Esophagus (tissue), 2 donors: ENCODE results near the gene TRMT61A. TPM values are rescaled to one million over a fixed set of nuclear protein-coding genes. Genes with fewer than 3 reads are reported as not detected.

Experiments used
- H3K27ac ChIP-seq, 2 donors: one replicate each; pipeline ENCODE4 v1.5.1; 2013; ENCODE audit warnings: low read depth in 2 of 2, mild to moderate bottlenecking in 2 of 2, inconsistent platforms in 1 of 2, low read length in 1 of 2, moderate library complexity in 1 of 2
- H3K27me3 ChIP-seq, 2 donors: one replicate each; pipeline ENCODE4 v1.6.1; 2013; ENCODE audit warnings: low read length in 2 of 2, control low read depth in 1 of 2, mild to moderate bottlenecking in 1 of 2; ENCODE audit not compliant: insufficient read depth in 2 of 2, control insufficient read depth in 1 of 2
- H3K36me3 ChIP-seq, 2 donors: one replicate each; pipeline ENCODE4 v1.6.1; 2013; ENCODE audit warnings: low read length in 1 of 2; ENCODE audit not compliant: control insufficient read depth in 2 of 2, insufficient read depth in 2 of 2
- H3K4me1 ChIP-seq, 2 donors: one replicate each; pipeline ENCODE4 v1.6.1; 2013; ENCODE audit warnings: low read length in 1 of 2; ENCODE audit not compliant: control insufficient read depth in 2 of 2, insufficient read depth in 2 of 2
- H3K4me3 ChIP-seq, 2 donors: one replicate each; pipeline ENCODE4 v1.5.1; 2013; ENCODE audit warnings: low read length in 2 of 2, mild to moderate bottlenecking in 2 of 2, low read depth in 1 of 2, moderate library complexity in 1 of 2
- H3K9me3 ChIP-seq, 2 donors: one replicate each; pipeline ENCODE4 v1.6.1; 2013; ENCODE audit warnings: mild to moderate bottlenecking in 2 of 2, low read depth in 1 of 2, low read length in 1 of 2, moderate library complexity in 1 of 2; ENCODE audit not compliant: control insufficient read depth in 2 of 2, insufficient read depth in 1 of 2
- WGBS, 2 donors: extraction: QIAGEN DNeasy Blood & Tissue Kit; methylation state at CpG; one replicate each; pipeline ENCODE4 v1.1.7; 2013; 5-methylcytosine and 5-hydroxymethylcytosine counted together
- polyA plus RNA-seq, 2 donors: library from polyadenylated mRNA; stranded (reverse); fragments of 200-250 nt; gene quantifications; one replicate each; pipeline ENCODE4 v1.2.3, GENCODE V29; 2013
- donor health status: healthy with polysubstance abuse.
- donor health status: Bipolar disorder and iron deficiency.

The TRMT61A gene
- polyA plus RNA-seq, 2 donors: 11.0 to 11.5 TPM

- H3K4me3 ChIP-seq: no peak overlapping the region
- H3K36me3 ChIP-seq: peaks cover 0 to 3% of the 10 kb centered on the region in 2 donors
- peak overlapping the region; percentile 78 to 84 for H3K27ac ChIP-seq
- no peaks in the 10 kb centered on the region for H3K9me3 ChIP-seq
- peaks cover 7 to 37% of the 10 kb centered on the region in 2 donors for H3K4me1 ChIP-seq
- WGBS, 2 donors: 39 to 59% methylated on average over 18 of the region's 18 CpGs
- no peaks in the 10 kb centered on the region for H3K27me3 ChIP-seq
Measured at GRCh38 chr14:103552011-103552845, 23.2 kb downstream of the TRMT61A start.

GRCh38 chr14:103552846-103553210 is 23.8 kb downstream of the TRMT61A start:
- H3K4me3 ChIP-seq: no peak overlapping the region
- WGBS, 2 donors: 87% methylated on average over 11 of the region's 11 CpGs
- peak overlapping the region; percentile 73 to 78 for H3K27ac ChIP-seq
- H3K36me3 ChIP-seq: peaks cover 0 to 3% of the 10 kb centered on the region in 2 donors
- peaks cover 7 to 37% of the 10 kb centered on the region in 2 donors for H3K4me1 ChIP-seq
- no peaks in the 10 kb centered on the region for H3K9me3 ChIP-seq
- H3K27me3 ChIP-seq: no peaks in the 10 kb centered on the region

GRCh38 chr14:103555559-103556337 is 26.8 kb downstream of the TRMT61A start:
- H3K4me1 ChIP-seq: peaks cover 0 to 22% of the 10 kb centered on the region in 2 donors
- H3K36me3 ChIP-seq: peaks cover 0 to 6% of the 10 kb centered on the region in 2 donors
- H3K27me3 ChIP-seq: no peaks in the 10 kb centered on the region
- H3K9me3 ChIP-seq: no peaks in the 10 kb centered on the region
- WGBS, 2 donors: 81 to 88% methylated on average over 15 of the region's 15 CpGs
- H3K27ac ChIP-seq: peak overlapping the region in 1 of 2 donors; percentile 5
- H3K4me3 ChIP-seq: no peak overlapping the region

DNA sequence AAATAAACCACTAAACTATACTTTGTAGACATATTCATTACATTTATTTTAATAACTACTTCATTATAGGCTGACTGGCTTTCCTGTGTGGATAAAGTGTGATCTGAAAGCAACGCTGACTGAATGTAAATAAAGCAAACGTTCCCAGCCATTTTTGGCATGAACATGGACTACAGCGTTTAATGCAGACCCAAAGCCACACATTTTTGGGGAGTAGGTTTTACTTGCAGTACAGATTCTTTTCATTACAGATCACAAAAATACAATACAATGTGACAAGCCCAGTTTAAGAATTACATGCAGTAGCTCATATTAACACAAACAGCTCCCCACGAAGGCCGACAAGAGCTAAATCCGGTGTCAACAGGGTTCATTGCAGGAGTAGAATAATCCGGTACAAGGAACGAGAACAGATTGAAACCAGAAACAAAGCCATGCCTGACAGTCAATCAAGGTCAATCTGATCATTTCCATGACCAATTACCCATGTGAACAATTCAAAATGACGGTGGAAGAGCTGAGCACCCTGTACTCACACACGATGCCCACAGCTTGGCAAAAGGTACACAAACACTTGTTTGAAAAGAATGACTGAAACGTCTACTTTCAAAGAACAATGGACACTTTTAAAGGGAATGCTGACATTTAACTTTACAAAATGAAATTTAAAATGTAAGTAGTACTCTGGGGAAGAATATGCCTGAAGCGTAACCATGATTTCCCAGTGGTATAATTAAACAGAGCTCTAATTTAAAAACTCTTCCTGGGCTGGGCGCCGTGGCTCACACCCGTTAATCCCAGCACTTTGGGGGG is 28.2 kb downstream of the TRMT61A start:
- no peak overlapping the region for H3K4me3 ChIP-seq
- H3K27ac ChIP-seq: no peak overlapping the region
- H3K9me3 ChIP-seq: no peaks in the 10 kb centered on the region
- H3K36me3 ChIP-seq: peaks cover 0 to 3% of the 10 kb centered on the region in 2 donors
- WGBS, 2 donors: 47 to 49% methylated on average over 15 of the region's 15 CpGs
- peaks cover 0 to 8% of the 10 kb centered on the region in 2 donors for H3K4me1 ChIP-seq
- H3K27me3 ChIP-seq: no peaks in the 10 kb centered on the region

DNA sequence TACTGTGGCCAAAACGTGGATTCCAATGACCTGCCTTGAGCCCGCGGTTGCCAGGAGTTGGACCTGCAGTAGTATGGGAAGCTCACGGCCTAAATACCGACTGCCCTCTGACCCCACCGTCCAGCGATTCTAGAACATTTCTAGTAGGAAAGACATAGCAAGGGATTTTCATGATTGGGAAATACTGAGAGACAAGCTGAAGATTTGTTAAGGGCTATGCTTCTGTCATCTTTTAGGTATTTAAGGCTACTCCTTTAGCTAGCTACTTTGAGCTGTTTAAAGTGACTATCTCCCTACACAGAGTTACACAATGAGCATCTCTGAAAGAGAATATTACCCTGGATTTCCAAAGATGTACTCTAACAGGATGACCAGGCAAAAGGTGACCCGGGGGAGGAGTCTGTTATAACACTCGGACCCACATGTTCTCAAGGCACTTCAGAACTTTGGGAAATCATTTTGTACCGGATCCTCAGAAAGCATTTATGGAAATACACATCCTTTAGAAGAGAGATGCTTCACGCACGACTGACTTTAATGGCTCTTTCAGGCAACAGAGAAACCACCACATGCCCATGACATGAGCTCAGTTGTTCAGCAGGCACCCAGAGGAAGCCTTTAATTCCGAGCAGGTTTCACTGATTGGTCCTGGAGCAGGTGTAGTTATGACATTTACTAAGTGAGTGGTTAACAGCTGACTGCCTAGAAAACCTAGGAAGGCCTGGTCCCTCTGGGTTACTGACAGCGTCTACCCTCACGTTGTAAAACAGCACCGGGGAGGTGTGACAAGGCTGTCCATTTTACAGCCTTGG is 29.3 kb downstream of the TRMT61A start:
- H3K27me3 ChIP-seq: no peaks in the 10 kb centered on the region
- 82 to 86% methylated on average over 16 of the region's 16 CpGs for WGBS, 2 donors
- H3K27ac ChIP-seq: peak overlapping the region in 1 of 2 donors; percentile 39
- peaks cover 0 to 2% of the 10 kb centered on the region in 2 donors for H3K4me1 ChIP-seq
- no peaks in the 10 kb centered on the region for H3K9me3 ChIP-seq
- H3K4me3 ChIP-seq: no peak overlapping the region
- peaks cover 0 to 3% of the 10 kb centered on the region in 2 donors for H3K36me3 ChIP-seq

DNA sequence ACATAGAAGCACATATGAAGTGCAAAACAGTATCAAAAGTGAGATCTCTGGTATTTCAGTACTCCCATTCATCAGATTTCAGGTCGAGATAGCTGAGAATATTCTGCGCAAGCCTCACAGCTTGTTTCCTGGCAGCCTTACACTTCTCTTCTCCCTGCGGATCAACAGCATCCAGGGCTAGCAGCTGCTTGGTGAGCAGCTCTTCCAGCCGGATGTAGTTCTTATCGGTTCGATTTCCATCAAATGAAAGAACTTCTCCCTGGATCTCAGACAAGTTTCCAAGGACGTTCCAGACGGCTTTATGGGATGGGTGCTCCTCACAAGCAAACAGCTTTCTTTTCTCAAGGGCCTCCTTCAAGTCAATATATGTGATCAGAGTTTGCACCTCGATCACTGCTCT is 30.8 kb downstream of the TRMT61A start:
- 77 to 80% methylated on average over 9 of the region's 9 CpGs for WGBS, 2 donors

DNA sequence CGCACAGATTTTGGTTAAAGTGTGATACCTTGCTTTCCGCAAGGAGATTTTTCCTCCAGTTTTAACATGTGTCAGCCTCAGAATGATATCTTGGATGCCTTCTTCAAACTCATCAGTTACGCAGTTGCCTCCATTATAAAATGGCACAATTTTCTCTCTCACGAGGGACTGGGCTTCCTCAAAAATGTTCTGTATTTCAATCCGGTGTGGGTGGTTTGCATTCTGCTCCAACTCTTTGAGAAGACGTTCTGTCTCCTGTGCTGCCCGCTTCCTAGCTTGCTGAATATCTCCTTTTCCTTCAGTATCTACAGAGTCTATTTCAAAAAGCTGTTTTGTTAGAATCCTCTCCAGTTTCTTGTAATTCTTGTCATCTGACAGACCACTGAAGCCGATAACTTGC is 31.7 kb downstream of the TRMT61A start:
- peaks cover 0 to 2% of the 10 kb centered on the region in 2 donors for H3K4me1 ChIP-seq
- H3K27me3 ChIP-seq: no peaks in the 10 kb centered on the region
- H3K27ac ChIP-seq: no peak overlapping the region
- H3K9me3 ChIP-seq: no peaks in the 10 kb centered on the region
- H3K4me3 ChIP-seq: peak overlapping the region in 1 of 2 donors; percentile 63
- H3K36me3 ChIP-seq: peaks cover 0 to 3% of the 10 kb centered on the region in 2 donors
- WGBS, 2 donors: 69 to 70% methylated on average over 8 of the region's 8 CpGs

More for the DNA sequence above, 30.8 kb downstream of the TRMT61A start:
- H3K9me3 ChIP-seq: no peaks in the 10 kb centered on the region
- no peak overlapping the region for H3K4me3 ChIP-seq
- H3K36me3 ChIP-seq: peaks cover 0 to 3% of the 10 kb centered on the region in 2 donors
- no peak overlapping the region for H3K27ac ChIP-seq
- no peaks in the 10 kb centered on the region for H3K27me3 ChIP-seq
- peaks cover 0 to 2% of the 10 kb centered on the region in 2 donors for H3K4me1 ChIP-seq

GRCh38 chr14:103561381-103562178 is 32.6 kb downstream of the TRMT61A start:
- no peaks in the 10 kb centered on the region for H3K9me3 ChIP-seq
- H3K4me3 ChIP-seq: peak overlapping the region; percentile 63 to 98
- peaks cover 1 to 2% of the 10 kb centered on the region in 2 donors for H3K4me1 ChIP-seq
- no peaks in the 10 kb centered on the region for H3K27me3 ChIP-seq
- H3K36me3 ChIP-seq: peaks cover 0 to 3% of the 10 kb centered on the region in 2 donors
- 4% methylated on average over 36 of the region's 36 CpGs for WGBS, 2 donors
- H3K27ac ChIP-seq: peak overlapping the region; percentile 96 to 98
